Suprapubic skin (tissue), 4 donors: ENCODE measurements around the gene ODAD3. TPM values are rescaled to one million over a fixed set of nuclear protein-coding genes. Genes with fewer than 3 reads are reported as not detected.
A peak's percentile ranks its signal among the peaks of the same experiment; 100 is the strongest.

ENCODE experiments used
- DNase-seq, 2 donors: peaks; one replicate each; pipeline ENCODE4 v3.0.0-alpha.2; 2019; ENCODE audit warnings: low spot score in 2 of 2
- H3K27ac ChIP-seq: fragments of 200-600 bp; sonication (generic); one replicate; pipeline ENCODE4 v1.5.1; 2019
- H3K27me3 ChIP-seq: fragments of 200-600 bp; sonication (generic); one replicate; pipeline ENCODE4 v1.5.1; 2019
- H3K36me3 ChIP-seq: fragments of 200-600 bp; sonication (generic); one replicate; pipeline ENCODE4 v1.5.1; 2019
- H3K4me1 ChIP-seq: fragments of 200-600 bp; sonication (generic); one replicate; pipeline ENCODE4 v1.5.1; 2019
- H3K4me3 ChIP-seq: fragments of 200-600 bp; sonication (generic); one replicate; pipeline ENCODE4 v1.5.1; 2019; ENCODE audit warnings: mild to moderate bottlenecking
- H3K9me3 ChIP-seq: fragments of 200-600 bp; sonication (generic); one replicate; pipeline ENCODE4 v1.5.1; 2019
- EP300 ChIP-seq: sonication (generic); formaldehyde crosslinking; IDR thresholded peaks from one replicate; pipeline ENCODE4 v1.6.1; 2017; ENCODE audit warnings: antibody characterized with exemption
- POLR2A ChIP-seq, 2 donors: fragments of 450-650 bp; IDR thresholded peaks; one replicate each; pipeline ENCODE4 v1.6.1; 2017; ENCODE audit warnings: antibody characterized with exemption in 2 of 2, mild to moderate bottlenecking in 2 of 2, moderate library complexity in 2 of 2
- POLR2AphosphoS5 ChIP-seq, 3 donors: sonication (generic); formaldehyde crosslinking; IDR thresholded peaks; one replicate each; pipeline ENCODE4 v1.6.1; 2017; ENCODE audit warnings: antibody characterized with exemption in 3 of 3
- WGBS: methylation state at CpG from one replicate; pipeline ENCODE4 v1.1.5; 2018; 5-methylcytosine and 5-hydroxymethylcytosine counted together
- total RNA-seq, 4 donors: library from RNA; depleted of rRNA; stranded (reverse); fragments of >200 nt; gene quantifications; one replicate each; pipeline ENCODE4 v1.1.0, GENCODE V29; 2016
- TF ChIP-seq, protein P1 (sequence below), 2 donors: fragments of 200-600 bp in 1 of 2; fragments of 450-650 bp in 1 of 2; sonication (generic) in 1 of 2; IDR thresholded peaks; one replicate each; pipeline ENCODE4 v1.5.1; 2016 to 2019; ENCODE audit warnings: antibody characterized with exemption in 2 of 2, mild to moderate bottlenecking in 1 of 2, moderate library complexity in 1 of 2

Gene ODAD3
- total RNA-seq, 4 donors from 2014 or later, result 0.23 to 1.0 (median 0.48) TPM; not detected in 1

DNA sequence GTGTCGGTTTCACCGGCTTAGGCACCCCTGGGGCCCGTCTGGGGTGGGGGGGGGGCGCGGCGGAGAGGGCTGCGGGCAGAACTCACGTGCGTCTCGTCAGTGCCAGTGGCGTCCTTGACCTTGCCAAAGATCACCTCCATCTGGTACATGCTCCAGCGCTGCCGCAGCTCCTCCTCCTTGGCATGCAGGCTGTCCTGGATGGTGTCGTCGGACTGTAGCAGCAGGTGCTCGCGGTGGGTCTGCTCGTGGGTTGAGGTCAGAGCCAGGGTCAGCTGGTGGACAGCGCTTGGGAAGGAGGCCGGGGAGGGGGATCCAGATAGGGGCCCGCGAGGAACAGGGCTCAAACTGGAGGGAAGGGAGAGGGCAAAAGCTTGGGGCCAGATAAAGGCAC lies 11.1 kb downstream of the ODAD3 start:
- Histone ChIP-seq H3K4me1 (peaks cover 48% of the 10 kb centered on the region), H3K27ac (no peak overlapping the region), H3K4me3 (no peak overlapping the region), H3K9me3 (no peaks in the 10 kb centered on the region), H3K36me3 (no peaks in the 10 kb centered on the region), H3K27me3 (peaks cover 45% of the 10 kb centered on the region)
- no peak for DNase-seq
- 39% methylated on average over 3 of the region's 22 CpGs for WGBS
- TF ChIP-seq EP300 (no peak), POLR2A (IDR thresholded peaks at IDR 0.05) (no peak), POLR2AphosphoS5 (IDR thresholded peaks at IDR 0.05) (no peak)
- TF ChIP-seq, protein P1, sequence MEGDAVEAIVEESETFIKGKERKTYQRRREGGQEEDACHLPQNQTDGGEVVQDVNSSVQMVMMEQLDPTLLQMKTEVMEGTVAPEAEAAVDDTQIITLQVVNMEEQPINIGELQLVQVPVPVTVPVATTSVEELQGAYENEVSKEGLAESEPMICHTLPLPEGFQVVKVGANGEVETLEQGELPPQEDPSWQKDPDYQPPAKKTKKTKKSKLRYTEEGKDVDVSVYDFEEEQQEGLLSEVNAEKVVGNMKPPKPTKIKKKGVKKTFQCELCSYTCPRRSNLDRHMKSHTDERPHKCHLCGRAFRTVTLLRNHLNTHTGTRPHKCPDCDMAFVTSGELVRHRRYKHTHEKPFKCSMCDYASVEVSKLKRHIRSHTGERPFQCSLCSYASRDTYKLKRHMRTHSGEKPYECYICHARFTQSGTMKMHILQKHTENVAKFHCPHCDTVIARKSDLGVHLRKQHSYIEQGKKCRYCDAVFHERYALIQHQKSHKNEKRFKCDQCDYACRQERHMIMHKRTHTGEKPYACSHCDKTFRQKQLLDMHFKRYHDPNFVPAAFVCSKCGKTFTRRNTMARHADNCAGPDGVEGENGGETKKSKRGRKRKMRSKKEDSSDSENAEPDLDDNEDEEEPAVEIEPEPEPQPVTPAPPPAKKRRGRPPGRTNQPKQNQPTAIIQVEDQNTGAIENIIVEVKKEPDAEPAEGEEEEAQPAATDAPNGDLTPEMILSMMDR (IDR thresholded peaks at IDR 0.05), result no peak

DNA sequence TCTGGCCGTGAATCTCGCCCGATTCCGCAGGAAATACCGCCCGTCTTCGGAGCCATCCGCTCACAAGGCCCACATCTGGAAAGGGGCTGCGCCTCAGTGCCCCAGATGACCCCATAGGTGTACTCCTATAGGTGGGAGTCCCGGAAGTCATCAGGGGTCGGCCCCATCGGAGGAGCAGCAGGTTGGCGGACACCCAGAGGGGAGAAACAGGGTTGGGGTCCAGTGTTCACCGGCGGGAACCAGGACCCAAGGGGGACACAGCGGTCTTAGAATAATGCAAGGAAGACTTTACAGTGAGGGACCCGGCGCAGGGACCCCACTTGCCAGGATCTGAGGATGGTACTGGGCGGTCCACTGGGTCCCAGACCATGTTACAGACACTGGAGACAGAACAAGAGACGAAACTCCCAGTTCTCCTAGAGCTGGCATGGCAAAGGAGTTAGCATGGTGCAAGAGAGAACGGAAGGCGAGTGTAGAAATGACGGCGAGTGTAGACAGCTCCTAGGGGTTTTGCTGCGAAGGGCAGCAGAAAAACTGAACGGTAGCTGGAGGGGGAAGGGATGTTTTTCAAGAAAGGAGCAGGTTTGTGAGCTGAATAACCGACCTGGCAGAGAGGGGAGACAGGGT lies 11.6 kb downstream of the ODAD3 start:
- H3K27ac ChIP-seq, result no peak overlapping the region
- TF ChIP-seq, protein P1 (IDR thresholded peaks at IDR 0.05), result no peak
- no peak for TF ChIP-seq POLR2AphosphoS5 (IDR thresholded peaks at IDR 0.05)
- no peak for TF ChIP-seq EP300
- TF ChIP-seq POLR2A (IDR thresholded peaks at IDR 0.05), result no peak
- H3K4me1 ChIP-seq, result peaks cover 53% of the 10 kb centered on the region
- WGBS, result 49% methylated on average over 27 of the region's 27 CpGs
- no peaks in the 10 kb centered on the region for H3K9me3 ChIP-seq
- peaks cover 50% of the 10 kb centered on the region for H3K27me3 ChIP-seq
- H3K36me3 ChIP-seq, result no peaks in the 10 kb centered on the region
- DNase-seq, result no peak
- H3K4me3 ChIP-seq, result peak overlapping the region; percentile 46

DNA sequence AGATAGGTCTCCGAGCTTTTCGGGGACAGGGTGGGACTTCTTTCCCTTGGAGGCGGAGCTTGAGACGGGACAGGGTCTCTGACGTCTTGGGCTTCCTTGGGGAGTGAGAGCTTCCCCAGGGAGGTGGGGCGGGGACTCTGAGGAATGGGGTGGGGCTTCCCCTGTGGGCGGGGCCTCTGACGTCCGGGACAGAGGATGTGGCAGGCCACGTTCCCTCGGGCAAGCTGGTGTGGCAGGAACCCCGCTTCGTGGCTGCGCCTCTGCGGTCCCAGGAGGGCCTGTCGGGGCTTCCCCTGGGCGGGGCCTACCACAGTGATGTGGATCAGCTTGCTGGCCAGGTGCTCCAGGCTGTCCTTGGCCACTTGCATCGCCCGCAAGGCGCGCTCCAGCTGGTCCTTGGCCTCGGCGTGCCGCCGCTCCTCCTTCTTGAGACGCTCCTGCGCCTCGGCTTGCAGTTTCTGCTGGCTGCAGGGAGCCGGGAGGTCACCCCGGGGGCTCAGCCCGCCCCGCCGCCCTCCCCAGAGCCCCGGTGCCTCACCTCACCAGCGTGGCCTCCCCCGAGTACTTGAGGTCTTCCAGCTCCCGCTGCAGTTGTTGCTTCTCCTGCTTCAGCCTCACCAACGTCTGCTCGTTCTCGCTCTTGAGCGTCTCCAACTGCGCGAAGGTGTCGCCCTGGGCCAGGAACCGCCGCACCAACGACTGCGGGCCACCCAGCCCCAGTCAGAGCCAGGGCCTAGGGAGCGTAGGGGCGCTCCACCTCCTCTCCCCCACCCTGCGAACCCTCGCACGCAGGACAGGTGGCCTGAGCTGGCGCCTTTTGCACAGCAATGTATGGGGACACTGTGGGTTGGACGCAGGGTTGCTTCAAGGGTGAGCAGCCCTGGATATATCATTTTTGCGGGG lies 12.5 kb downstream of the ODAD3 start:
- H3K36me3 ChIP-seq, result no peaks in the 10 kb centered on the region
- no peak for TF ChIP-seq EP300
- TF ChIP-seq, protein P1 (IDR thresholded peaks at IDR 0.05), result no peak
- no peak for TF ChIP-seq POLR2A (IDR thresholded peaks at IDR 0.05)
- TF ChIP-seq POLR2AphosphoS5 (IDR thresholded peaks at IDR 0.05), result no peak
- 7% methylated on average over 9 of the region's 56 CpGs for WGBS
- peak overlapping the region; percentile 46 for H3K4me3 ChIP-seq
- peak; percentile 88 to 91 for DNase-seq
- H3K27ac ChIP-seq, result peak overlapping the region; percentile 47
- H3K27me3 ChIP-seq, result peaks cover 54% of the 10 kb centered on the region
- H3K9me3 ChIP-seq, result no peaks in the 10 kb centered on the region
- peaks cover 54% of the 10 kb centered on the region for H3K4me1 ChIP-seq

DNA sequence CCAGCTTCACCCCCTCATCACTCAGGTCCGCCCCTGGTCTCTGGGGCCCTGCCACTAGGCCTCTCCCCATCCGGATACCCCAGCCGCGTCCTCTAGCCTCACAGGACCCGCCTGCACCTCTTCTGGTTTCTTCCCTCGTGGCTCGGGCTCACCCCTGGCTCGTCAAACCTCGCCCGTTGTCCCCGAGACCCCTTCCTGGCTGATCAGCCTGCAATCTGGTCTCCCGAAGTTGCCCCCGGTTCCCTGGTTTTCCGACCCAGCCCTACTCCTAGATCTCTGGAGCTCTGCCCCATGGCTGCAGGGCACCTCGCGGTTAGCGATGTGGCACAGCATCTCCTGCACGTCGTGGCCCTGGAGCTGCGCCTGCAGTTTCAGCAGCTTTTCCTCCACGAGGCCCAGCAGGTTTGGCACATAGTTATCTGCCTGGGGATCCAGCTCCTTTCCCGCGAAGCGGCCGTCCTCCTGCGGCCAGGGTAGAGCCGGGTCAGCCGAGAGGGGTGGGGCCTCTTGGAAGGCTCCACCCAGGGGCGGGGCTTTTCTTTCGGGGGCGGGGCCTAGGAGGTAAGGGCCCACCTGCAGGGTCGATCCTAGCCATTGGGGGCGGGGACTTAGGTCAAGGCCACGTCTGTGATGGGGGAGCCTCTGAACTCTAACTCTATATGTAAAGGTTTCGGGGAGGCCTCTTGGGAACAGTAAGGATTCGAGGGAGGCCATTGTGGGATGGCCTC lies 13.4 kb downstream of the ODAD3 start:
- H3K27me3 ChIP-seq, result peaks cover 54% of the 10 kb centered on the region
- H3K27ac ChIP-seq, result no peak overlapping the region
- H3K36me3 ChIP-seq, result no peaks in the 10 kb centered on the region
- no peaks in the 10 kb centered on the region for H3K9me3 ChIP-seq
- WGBS, result 10% methylated on average over 31 of the region's 36 CpGs
- H3K4me3 ChIP-seq, result peak overlapping the region; percentile 46
- no peak for DNase-seq
- TF ChIP-seq, protein P1 (IDR thresholded peaks at IDR 0.05), result no peak
- no peak for TF ChIP-seq POLR2A (IDR thresholded peaks at IDR 0.05)
- no peak for TF ChIP-seq EP300
- no peak for TF ChIP-seq POLR2AphosphoS5 (IDR thresholded peaks at IDR 0.05)
- peaks cover 54% of the 10 kb centered on the region for H3K4me1 ChIP-seq
